HepG2 (cell line): ENCODE data around the gene GPD1. TPM values are rescaled to one million over a fixed set of nuclear protein-coding genes. Genes with fewer than 3 reads are reported as not detected.

ENCODE experiments used
- ATAC-seq: fragments of 200-7000 bp; cut with Tn5 transposase; 3 replicates; pipeline ENCODE4 v1.9.1; 2020; ENCODE audit warnings: mild to moderate bottlenecking, moderate library complexity
- BruUV-seq: library from RNA; stranded (reverse); fragments of 400-500 nt; replicated peaks from 2 replicates; lab custom pipeline; 2021; lab: Mats Ljungman, UMichigan
- CTCF ChIA-PET: fragments of 300-600 bp; formaldehyde crosslinking; extraction: SDS; loops from one replicate; lab custom pipeline; 2021; ENCODE audit warnings: low total read pairs, inconsistent platforms, low intra/inter-chr PET ratio; lab: Yijun Ruan, JAX
- POLR2A ChIA-PET: fragments of 350-600 bp; sonication (Branson Sonifier 250); formaldehyde crosslinking; loops from one replicate; lab custom pipeline; 2020; ENCODE audit warnings: antibody characterized with exemption, inconsistent platforms; lab: Yijun Ruan, JAX
- DNase-seq: peaks from one replicate; pipeline ENCODE4 v3.0.0-alpha.2; 2015; ENCODE audit warnings: low spot score
- FAIRE-seq: peaks from 3 replicates; lab custom pipeline; 2011; peaks lifted over from hg19 to GRCh38; lab: Jason Lieb, UNC
- H2AFZ ChIP-seq: one replicate; pipeline ENCODE4 v1.6.1; 2011; ENCODE audit warnings: low read length, inconsistent platforms
- H3K27ac ChIP-seq: fragments of 300-600 bp; 3 replicates; pipeline ENCODE4 v1.8.0; 2011; ENCODE audit warnings: mixed run types, mild to moderate bottlenecking, mixed read lengths, low read length, inconsistent platforms; ENCODE audit not compliant: insufficient read depth; ENCODE audit errors: extremely low read length
- H3K27me3 ChIP-seq, 2 experiments: fragments of 200-600 bp in 1 of 2; 2 replicates in 1 of 2; 3 replicates in 1 of 2; pipeline versions ENCODE4 v1.6.0 to v1.8.0; 2011; ENCODE audit warnings: low read length in 2 of 2, mild to moderate bottlenecking in 2 of 2, moderate library complexity in 2 of 2, inconsistent platforms in 1 of 2; ENCODE audit not compliant: insufficient read depth in 2 of 2, control insufficient read depth in 1 of 2
- H3K36me3 ChIP-seq, 2 experiments: fragments of 200-600 bp in 1 of 2; replicated peaks in 1 of 2; 2 replicates in 1 of 2; 3 replicates in 1 of 2; pipeline versions ENCODE4 v1.5.1 to v1.8.0; 2011; ENCODE audit warnings: low read length in 2 of 2, inconsistent platforms in 1 of 2; ENCODE audit not compliant: insufficient read depth in 2 of 2, control insufficient read depth in 1 of 2
- H3K4me1 ChIP-seq: 2 replicates; pipeline ENCODE4 v1.5.1; 2012; ENCODE audit warnings: low read length, inconsistent platforms; ENCODE audit not compliant: insufficient read depth
- H3K4me2 ChIP-seq: 2 replicates; pipeline ENCODE4 v1.6.0; 2011; ENCODE audit warnings: low read depth, low read length, inconsistent platforms
- H3K4me3 ChIP-seq, 3 experiments: fragments of 200-600 bp in 1 of 3; sonication (generic), shearing (Covaris generic) in 1 of 3; replicated peaks in 1 of 3; 2 replicates each; pipeline ENCODE4 v1.5.1; 2011 to 2016; ENCODE audit warnings: low read length in 3 of 3, inconsistent platforms in 2 of 3, low read depth in 2 of 3, mild to moderate bottlenecking in 2 of 3, control low read depth in 1 of 3, mixed read lengths in 1 of 3; ENCODE audit not compliant: insufficient read depth in 1 of 3
- H3K79me2 ChIP-seq: one replicate; pipeline ENCODE4 v1.6.1; 2011; ENCODE audit warnings: low read length, inconsistent platforms; ENCODE audit not compliant: insufficient read depth
- H3K9ac ChIP-seq: 2 replicates; pipeline ENCODE4 v1.6.0; 2011; ENCODE audit warnings: mild to moderate bottlenecking, low read depth, low read length, inconsistent platforms; ENCODE audit not compliant: insufficient read depth
- H3K9me3 ChIP-seq: 2 replicates; pipeline ENCODE4 v1.5.1; 2012; ENCODE audit warnings: mild to moderate bottlenecking, low read length
- H4K20me1 ChIP-seq: 2 replicates; pipeline ENCODE4 v1.6.0; 2011; ENCODE audit warnings: inconsistent platforms, mild to moderate bottlenecking, low read length, moderate library complexity; ENCODE audit not compliant: insufficient read depth
- CCDC6 ChIP-seq: sonication (generic); formaldehyde crosslinking; IDR thresholded peaks from 2 replicates; pipeline ENCODE4 v1.8.1; 2022; ENCODE audit warnings: mild to moderate bottlenecking, missing genetic modification reagents, moderate library complexity
- HMGXB4 ChIP-seq, 2 experiments: sonication (generic) in 1 of 2; formaldehyde crosslinking in 1 of 2; IDR thresholded peaks; 2 replicates each; pipeline versions ENCODE4 v1.4.0 to v1.6.1; 2018 to 2020; ENCODE audit warnings: missing genetic modification reagents in 2 of 2, borderline replicate concordance in 1 of 2, low read depth in 1 of 2, mild to moderate bottlenecking in 1 of 2, missing biosample characterization in 1 of 2
- HNRNPL ChIP-seq: fragments of 200-400 bp; formaldehyde crosslinking; IDR thresholded peaks from 2 replicates; pipeline ENCODE4 v1.6.1; 2017; ENCODE audit warnings: mild to moderate bottlenecking, low read depth, low read length
- IKZF4 ChIP-seq: sonication (generic); formaldehyde crosslinking; IDR thresholded peaks from 2 replicates; pipeline ENCODE4 v1.5.1; 2020; ENCODE audit warnings: borderline replicate concordance, mild to moderate bottlenecking, low read depth, missing genetic modification reagents; ENCODE audit errors: not compliant biosample characterization
- KMT2B ChIP-seq: IDR thresholded peaks from 2 replicates; pipeline ENCODE4 v1.6.1; 2016; ENCODE audit warnings: missing genetic modification reagents, missing compliant biosample characterization
- MED1 ChIP-seq: sonication (generic); formaldehyde crosslinking; IDR thresholded peaks from 2 replicates; pipeline ENCODE4 v1.4.0; 2020; ENCODE audit warnings: missing genetic modification reagents
- MTA3 ChIP-seq: sonication (generic); formaldehyde crosslinking; IDR thresholded peaks from 2 replicates; pipeline ENCODE4 v1.4.0; 2020; ENCODE audit warnings: missing genetic modification reagents
- NFYB ChIP-seq: sonication (generic); formaldehyde crosslinking; IDR thresholded peaks from 2 replicates; pipeline ENCODE4 v1.4.0; 2020; ENCODE audit warnings: missing genetic modification reagents
- PTBP1 ChIP-seq: fragments of 200-400 bp; formaldehyde crosslinking; IDR thresholded peaks from 2 replicates; pipeline ENCODE4 v1.6.1; 2018; ENCODE audit warnings: low read length, low read depth; ENCODE audit not compliant: poor library complexity, severe bottlenecking
- SNAI1 ChIP-seq: sonication (generic); formaldehyde crosslinking; IDR thresholded peaks from 2 replicates; pipeline ENCODE4 v1.5.0; 2020; ENCODE audit warnings: mild to moderate bottlenecking, missing genetic modification reagents, borderline replicate concordance
- SOX6 ChIP-seq, 2 experiments: fragments of 450-650 bp in 1 of 2; sonication (generic) in 1 of 2; formaldehyde crosslinking in 1 of 2; IDR thresholded peaks; 2 replicates each; pipeline versions ENCODE4 v1.4.0 to v1.6.1; 2017 to 2020; ENCODE audit warnings: antibody characterized with exemption in 1 of 2, mild to moderate bottlenecking in 1 of 2, missing genetic modification reagents in 1 of 2
- XBP1 ChIP-seq: sonication (generic); formaldehyde crosslinking; IDR thresholded peaks from 2 replicates; pipeline ENCODE4 v1.5.0; 2020; ENCODE audit warnings: missing genetic modification reagents
- ZNF557 ChIP-seq: sonication (generic); formaldehyde crosslinking; IDR thresholded peaks from 2 replicates; pipeline ENCODE4 v1.4.0; 2020; ENCODE audit warnings: missing genetic modification reagents
- ZNF572 ChIP-seq: sonication (generic); formaldehyde crosslinking; IDR thresholded peaks from 2 replicates; pipeline ENCODE4 v1.5.1; 2020; ENCODE audit warnings: mild to moderate bottlenecking, missing genetic modification reagents
- ZNF580 ChIP-seq: IDR thresholded peaks from 2 replicates; pipeline ENCODE4 v1.6.1; 2016; ENCODE audit warnings: low read depth, borderline replicate concordance
- ZNF691 ChIP-seq: sonication (generic); formaldehyde crosslinking; IDR thresholded peaks from 2 replicates; pipeline ENCODE4 v1.4.0; 2020; ENCODE audit warnings: missing genetic modification reagents, low read depth, mild to moderate bottlenecking, borderline replicate concordance
- WGBS: methylation state at CpG from one replicate; pipeline ENCODE4 v1.1.6; 2017; ENCODE audit warnings: low lambda C conversion rate; 5-methylcytosine and 5-hydroxymethylcytosine counted together
- in situ Hi-C: cut with HindIII; loops from 2 replicates; pipeline ENCODE4 v1.10.0; 2017; ENCODE audit warnings: low pct_unique_long_range_greater_than_20kb; ENCODE audit not compliant: extremely low pct_ligation_motif_present
- intact Hi-C: fragments of 100-400 bp; cut with micrococcal nuclease; formaldehyde crosslinking; loops from one replicate; pipeline ENCODE4 v1.10.0; 2022; ENCODE audit not compliant: unreplicated experiment
- polyA plus RNA-seq, 8 experiments: library from polyadenylated mRNA; depleted of rRNA in 3 of 8; stranded (reverse) in 7 of 8; unstranded in 1 of 8; fragments of >200 nt; fragmentation: Illumina TruSeq in 4 of 8; extraction: Trizol in 4 of 8; gene quantifications; 2 replicates each; pipeline versions ENCODE4 v1.2.1 to v1.2.3, GENCODE V29; 2011 to 2016; ENCODE audit warnings: low read depth in 4 of 8, missing spikeins in 1 of 8, mixed read lengths in 1 of 8; ENCODE audit not compliant: insufficient read depth in 1 of 8
- total RNA-seq, 5 experiments: library from RNA; depleted of rRNA; stranded (reverse); fragments of >200 nt; fragmentation: Illumina TruSeq; extraction: Trizol; gene quantifications; 2 replicates each; pipeline ENCODE4 v1.2.3, GENCODE V29; 2016; ENCODE audit warnings: low read depth in 1 of 5

Gene GPD1
- total and polyA plus RNA-seq, 2 of the 13 experiments (the other 11 are each of a cell fraction or from before 2014, with no cell fraction given), result 3.7 to 30.6 TPM

GRCh38 chr12:50142993-50143392 lies 39.2 kb downstream of the GPD1 start:
- no peak overlapping the region for H3K27ac ChIP-seq
- no peak for DNase-seq
- no peaks in the 10 kb centered on the region for H3K27me3 ChIP-seq
- POLR2A ChIA-PET, result no interaction called here
- H4K20me1 ChIP-seq, result no peaks in the 10 kb centered on the region
- TF ChIP-seq NFYB, result no peak
- TF ChIP-seq ZNF572 (CRISPR knock-in tag), result no peak
- no peak for TF ChIP-seq HMGXB4 (CRISPR knock-in tag; IDR thresholded peaks at IDR 0.05; ENCODE audit: borderline replicate concordance in 1 of 2, low read depth in 1 of 2)
- no peak for TF ChIP-seq ZNF557 (CRISPR knock-in tag)
- no peak for TF ChIP-seq ZNF691 (CRISPR knock-in tag)
- TF ChIP-seq SNAI1 (CRISPR knock-in tag), result no peak
- TF ChIP-seq PTBP1, result no peak
- TF ChIP-seq SOX6 (IDR thresholded peaks at IDR 0.05), result no peak
- TF ChIP-seq SOX6 (CRISPR knock-in tag; IDR thresholded peaks at IDR 0.05), result no peak
- no peak for TF ChIP-seq ZNF580 (CRISPR knock-in tag)
- TF ChIP-seq KMT2B (CRISPR knock-in tag), result no peak
- TF ChIP-seq HNRNPL, result no peak
- no peak for TF ChIP-seq MTA3 (CRISPR knock-in tag)
- no peak for TF ChIP-seq MED1
- no peak for TF ChIP-seq CCDC6 (CRISPR knock-in tag)
- TF ChIP-seq IKZF4, result no peak
- no peak for TF ChIP-seq XBP1 (CRISPR knock-in tag)
- TF ChIP-seq, all 625 proteins: peak for 0
- Histone ChIP-seq H3K4me2 (no peak overlapping the region), H3K9ac (no peak overlapping the region), H3K4me1 (no peaks in the 10 kb centered on the region), H3K9me3 (no peaks in the 10 kb centered on the region), H3K4me3 (no peak overlapping the region), H2AFZ (no peak overlapping the region), H3K36me3 (peaks cover 4 to 47% of the 10 kb centered on the region in 2 experiments; a peak in 4 of 5 replicates), H3K79me2 (no peaks in the 10 kb centered on the region)
- FAIRE-seq (no peak), ATAC-seq (no peak)
- BruUV-seq, result no TSS peak
- intact Hi-C loops (no loop called here), in situ Hi-C loops (no loop called here)
- 96% methylated on average over 8 of the region's 8 CpGs for WGBS
- CTCF ChIA-PET, result no interaction called here
